Measurements from ENCODE around the gene MRGPRX2.

GRCh38 chr11:19088791-19089190 is 28.3 kb upstream of the MRGPRX2 start:
- TF ChIP-seq POLR2AphosphoS5 (IDR thresholded peaks at IDR 0.05; ENCODE audit: low read depth, low read length) (no peak), SIN3A (IDR thresholded peaks at IDR 0.05; ENCODE audit: borderline replicate concordance, insufficient read depth, low read length) (no peak), TAF1 (IDR thresholded peaks at IDR 0.05; ENCODE audit: borderline replicate concordance, insufficient read depth, low read length) (no peak), FOXP2 (optimal IDR thresholded peaks at IDR 0.05; ENCODE audit: borderline replicate concordance, extremely low read depth, extremely low read length, insufficient read depth) (no peak)
- TF ChIP-seq, protein P1, sequence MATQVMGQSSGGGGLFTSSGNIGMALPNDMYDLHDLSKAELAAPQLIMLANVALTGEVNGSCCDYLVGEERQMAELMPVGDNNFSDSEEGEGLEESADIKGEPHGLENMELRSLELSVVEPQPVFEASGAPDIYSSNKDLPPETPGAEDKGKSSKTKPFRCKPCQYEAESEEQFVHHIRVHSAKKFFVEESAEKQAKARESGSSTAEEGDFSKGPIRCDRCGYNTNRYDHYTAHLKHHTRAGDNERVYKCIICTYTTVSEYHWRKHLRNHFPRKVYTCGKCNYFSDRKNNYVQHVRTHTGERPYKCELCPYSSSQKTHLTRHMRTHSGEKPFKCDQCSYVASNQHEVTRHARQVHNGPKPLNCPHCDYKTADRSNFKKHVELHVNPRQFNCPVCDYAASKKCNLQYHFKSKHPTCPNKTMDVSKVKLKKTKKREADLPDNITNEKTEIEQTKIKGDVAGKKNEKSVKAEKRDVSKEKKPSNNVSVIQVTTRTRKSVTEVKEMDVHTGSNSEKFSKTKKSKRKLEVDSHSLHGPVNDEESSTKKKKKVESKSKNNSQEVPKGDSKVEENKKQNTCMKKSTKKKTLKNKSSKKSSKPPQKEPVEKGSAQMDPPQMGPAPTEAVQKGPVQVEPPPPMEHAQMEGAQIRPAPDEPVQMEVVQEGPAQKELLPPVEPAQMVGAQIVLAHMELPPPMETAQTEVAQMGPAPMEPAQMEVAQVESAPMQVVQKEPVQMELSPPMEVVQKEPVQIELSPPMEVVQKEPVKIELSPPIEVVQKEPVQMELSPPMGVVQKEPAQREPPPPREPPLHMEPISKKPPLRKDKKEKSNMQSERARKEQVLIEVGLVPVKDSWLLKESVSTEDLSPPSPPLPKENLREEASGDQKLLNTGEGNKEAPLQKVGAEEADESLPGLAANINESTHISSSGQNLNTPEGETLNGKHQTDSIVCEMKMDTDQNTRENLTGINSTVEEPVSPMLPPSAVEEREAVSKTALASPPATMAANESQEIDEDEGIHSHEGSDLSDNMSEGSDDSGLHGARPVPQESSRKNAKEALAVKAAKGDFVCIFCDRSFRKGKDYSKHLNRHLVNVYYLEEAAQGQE (IDR thresholded peaks at IDR 0.05; ENCODE audit: insufficient read depth in 1 of 2, low read depth in 2 of 2, low read length in 2 of 2) = no peak

Data from PFSK-1 (cell line).